GM19351 (cell line): ENCODE results near the gene SYNGR1.
"Not testable (repeated sequence)": the region's sequence is repeated elsewhere in the genome, so short reads cannot be mapped to it uniquely, and the experiment has no call there.

ENCODE experiments used
- ATAC-seq: cut with Tn5 transposase; IDR thresholded peaks from one replicate; pipeline ENCODE4 v1.9.1; 2021; ENCODE audit warnings: mild to moderate bottlenecking, moderate library complexity; ENCODE audit not compliant: unreplicated experiment

SYNGR1 gene

DNA sequence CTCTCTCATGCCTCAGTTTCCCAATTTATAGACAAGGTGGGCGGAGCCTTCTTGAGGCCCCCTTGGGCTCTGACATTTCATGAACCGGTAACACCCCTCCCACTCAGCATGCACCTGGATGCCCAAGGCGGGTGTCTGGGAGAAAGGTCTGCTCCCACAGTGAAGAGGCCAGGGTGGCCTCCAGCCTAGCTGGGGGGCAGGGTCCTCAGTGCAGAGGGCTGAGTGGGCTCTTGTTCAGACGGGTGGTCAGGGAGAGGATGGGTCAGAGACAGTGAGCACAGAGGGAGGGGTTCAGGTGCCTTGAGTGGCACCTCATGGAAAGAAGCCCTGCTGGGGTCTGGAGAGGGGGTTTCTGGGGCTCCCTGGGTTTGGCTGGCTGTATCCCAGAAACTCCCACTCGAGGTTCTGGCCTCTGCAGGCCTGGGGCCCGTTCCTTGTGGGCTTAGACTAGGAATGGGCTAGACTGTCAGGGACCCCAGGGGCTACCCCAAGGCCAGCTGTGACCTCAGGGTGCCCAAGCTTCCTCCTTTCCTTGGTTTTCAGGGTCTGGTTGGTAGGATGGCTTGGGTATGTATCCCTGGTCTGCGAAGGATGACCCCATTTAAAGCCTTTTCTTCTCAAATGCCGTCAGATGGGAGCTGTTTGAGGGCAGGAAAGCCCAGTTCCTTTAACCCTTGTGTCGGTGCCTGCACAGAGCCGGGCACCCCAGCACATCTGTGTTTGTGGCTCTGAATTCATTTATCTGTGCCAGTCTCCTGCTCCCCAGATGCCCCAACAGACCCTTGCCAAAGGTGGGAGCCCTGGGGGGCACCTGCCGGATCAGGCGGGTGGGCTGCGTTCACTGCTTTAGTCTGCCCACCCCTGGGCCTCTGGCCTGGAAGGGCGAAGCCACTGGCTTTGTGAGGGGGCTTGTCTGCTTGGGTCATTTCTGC lies 1.2 kb downstream of the SYNGR1 start:
- no peak for ATAC-seq

DNA sequence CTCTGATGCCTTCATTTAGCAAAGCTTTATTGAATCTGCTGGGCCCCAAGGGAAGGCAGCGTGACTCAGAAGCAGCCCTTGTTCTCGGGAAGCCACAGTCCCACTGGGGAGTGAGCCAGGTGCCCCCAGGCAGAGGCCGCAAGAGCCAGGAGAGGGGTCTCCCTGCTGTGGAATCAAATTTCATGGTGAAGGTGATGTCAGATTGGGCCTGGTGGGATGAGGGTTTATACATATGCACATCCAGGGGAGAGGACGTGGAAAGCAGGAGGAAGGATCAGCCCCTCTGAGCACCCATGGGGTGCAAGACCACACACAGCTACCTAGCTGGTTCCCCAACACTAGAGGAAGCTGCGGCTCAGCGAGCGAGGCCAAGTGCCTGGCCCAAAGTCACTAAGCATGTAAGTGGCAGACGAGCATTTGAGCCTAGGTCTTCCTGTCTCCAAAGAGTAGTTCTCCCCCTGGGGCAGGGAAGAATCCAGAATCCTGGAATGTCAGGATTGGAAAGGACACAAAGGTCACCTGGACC lies 2.0 kb downstream of the SYNGR1 start:
- no peak for ATAC-seq

DNA sequence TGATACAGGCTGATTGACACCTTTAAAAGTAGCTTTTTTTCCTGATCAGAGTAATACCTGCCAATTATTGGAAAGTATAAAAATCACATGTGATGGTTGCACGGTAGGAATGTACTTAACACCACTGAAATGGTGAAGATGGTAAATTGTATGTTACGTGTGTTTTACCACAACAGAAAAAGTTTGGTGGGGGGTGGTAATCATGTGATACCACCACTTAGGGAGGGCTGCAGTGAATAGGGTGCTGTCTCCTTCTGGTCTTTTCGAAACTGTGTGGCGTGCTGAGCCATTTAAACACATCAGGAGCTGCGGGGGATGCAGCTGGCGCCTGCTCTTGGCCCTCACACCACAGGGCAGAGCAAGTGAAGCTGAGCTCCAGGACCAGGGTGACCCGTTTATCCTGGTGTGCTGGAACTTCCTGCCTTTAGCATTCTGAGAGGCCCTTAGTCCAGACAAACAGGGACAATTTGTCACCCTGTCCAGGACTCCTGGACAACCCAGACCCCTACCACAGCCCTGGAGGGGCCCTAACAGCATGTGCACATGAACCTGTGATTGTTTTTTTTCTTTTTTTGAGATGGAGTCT lies 2.6 kb downstream of the SYNGR1 start:
- no peak for ATAC-seq

DNA sequence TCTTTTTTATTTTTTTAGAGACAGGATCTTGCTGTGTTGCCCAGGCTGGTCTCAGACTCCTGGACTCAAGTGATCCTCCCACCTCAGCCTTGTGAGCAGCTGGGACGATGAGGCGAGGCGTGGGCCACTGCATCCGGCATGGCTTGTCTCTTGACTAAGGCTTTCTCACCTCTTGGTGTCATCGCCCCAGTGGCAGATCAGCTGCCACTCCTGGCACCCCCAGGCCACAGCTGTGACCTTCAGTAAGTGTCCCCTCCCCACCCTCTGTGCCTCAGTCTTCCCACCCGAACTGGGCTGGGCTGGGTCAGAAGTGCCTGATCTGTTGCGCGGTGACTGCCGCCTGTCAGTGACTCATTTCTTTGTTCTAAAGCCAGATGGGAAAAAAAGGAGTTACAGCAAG lies 3.6 kb downstream of the SYNGR1 start:
- no peak for ATAC-seq

DNA sequence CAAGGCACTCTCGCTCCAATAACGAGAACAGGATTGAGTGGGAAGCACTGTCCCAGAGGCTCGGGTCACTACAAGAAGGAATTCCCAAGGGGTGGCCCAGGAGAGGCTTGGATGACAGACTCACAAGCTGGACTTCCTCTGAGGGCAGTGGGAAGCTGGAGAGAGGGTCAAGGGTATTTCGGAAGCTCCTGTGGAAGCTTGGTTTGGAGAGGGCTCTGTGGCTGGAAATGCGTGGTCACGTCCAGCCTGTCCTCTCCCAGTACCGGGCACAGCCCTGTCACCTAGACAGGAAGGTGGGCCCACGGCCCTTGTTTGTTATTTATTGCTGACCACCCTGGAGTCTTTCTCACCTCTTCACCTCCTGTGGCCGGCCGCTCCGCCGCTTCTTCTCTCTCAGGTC lies 5.3 kb downstream of the SYNGR1 start:
- no peak for ATAC-seq

DNA sequence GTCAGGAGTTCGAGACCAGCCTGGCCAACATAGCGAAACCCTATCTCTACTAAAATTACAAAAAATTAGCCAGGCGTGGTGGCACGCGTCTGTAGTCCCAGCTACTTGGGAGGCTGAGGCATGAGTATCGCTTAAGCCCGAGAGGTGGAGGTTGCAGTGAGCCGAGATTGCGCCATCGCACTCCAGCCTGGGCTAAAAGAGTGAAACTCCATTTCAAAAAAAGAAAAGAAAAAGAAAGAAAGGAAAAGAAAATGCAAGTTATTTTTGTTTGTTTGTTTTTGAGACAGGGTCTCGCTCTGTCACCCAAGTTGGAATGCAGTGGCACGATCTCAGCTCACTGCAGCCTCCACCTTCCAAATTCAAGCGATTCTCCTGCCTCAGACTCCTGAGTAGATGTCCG lies 6.0 kb downstream of the SYNGR1 start:
- ATAC-seq = not testable (repeated sequence)

DNA sequence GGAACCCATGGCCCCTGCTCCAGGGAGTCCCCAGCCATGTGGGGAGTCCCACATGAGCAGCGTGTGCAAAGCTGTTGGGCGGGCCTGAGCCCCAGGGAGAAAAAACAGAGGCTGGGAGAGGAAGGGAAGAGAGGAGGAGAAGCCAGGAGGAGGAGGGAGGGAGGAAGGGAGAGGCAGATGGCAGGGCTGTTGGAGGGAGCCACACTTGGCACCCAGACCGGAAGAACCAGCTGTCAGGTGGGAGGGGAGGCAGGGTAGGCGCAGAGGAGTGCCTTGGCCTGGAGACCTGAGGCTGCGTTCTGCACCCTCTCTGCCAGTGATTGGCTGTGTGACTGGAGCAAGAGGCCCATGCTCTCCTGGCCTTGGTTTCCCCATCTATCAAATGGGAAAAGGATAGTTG lies 6.7 kb downstream of the SYNGR1 start:
- ATAC-seq = no peak

DNA sequence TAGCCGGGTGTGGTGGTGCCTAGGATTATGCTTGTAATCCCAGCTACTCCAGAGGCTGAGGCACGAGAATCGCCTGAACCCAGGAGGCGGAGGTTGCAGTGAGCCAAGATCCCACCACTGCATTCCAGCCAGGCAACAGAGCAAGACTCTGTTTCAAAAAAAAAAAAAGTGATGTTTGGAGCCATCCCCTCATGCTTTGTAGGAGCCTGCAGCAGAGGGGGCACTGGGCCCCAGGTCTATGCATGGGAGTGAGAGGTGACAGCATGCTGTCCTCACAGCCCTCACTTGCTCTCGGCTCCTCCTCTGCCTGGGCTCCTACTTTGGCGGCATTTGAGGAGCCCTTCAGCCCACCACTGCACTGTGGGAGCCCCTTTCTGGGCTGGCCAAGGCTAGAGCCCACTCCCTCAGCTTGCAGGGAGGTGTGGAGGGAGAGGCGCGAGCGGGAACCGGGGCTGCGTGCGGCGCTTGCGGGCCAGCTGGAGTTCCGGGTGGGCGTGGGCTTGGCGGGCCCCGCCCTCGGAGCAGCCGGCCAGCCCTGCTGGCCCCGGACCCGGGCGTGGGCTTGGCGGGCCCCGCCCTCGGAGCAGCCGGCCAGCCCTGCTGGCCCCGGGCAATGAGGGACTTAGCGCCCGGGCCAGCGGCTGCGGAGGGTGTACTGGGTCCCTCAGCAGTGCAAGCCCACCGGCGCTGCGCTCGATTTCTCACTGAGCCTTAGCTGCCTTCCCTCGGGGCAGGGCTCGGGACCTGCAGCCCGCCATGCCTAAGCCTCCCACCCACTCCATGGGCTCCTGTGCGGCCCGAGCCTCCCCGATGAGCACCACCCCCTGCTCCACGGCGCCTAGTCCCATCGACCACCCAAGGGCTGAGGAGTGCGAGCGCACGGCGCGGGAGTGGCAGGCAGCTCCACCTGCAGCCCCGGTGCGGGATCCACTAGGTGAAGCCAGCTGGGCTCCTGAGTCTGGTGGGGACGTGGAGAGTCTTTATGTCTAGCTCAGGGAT lies 7.6 kb downstream of the SYNGR1 start:
- not testable (repeated sequence) for ATAC-seq

DNA sequence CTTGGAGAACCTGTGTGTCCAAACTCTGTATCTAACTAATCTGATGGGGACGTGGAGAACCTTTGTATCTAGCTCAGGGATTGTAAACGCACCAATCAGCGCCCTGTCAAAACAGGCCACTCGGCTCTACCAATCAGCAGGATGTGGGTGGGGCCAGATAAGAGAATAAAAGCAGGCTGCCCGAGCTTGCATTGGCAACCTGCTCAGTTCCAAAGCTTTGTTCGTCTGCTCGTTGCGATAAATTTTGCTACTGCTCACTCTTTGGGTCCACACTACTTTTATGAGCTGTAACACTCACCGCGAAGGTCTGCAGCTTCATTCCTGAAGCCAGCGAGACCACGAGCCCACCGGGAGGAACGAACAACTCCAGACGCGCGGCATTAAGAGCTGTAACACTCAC lies 8.4 kb downstream of the SYNGR1 start:
- not testable (repeated sequence) for ATAC-seq

DNA sequence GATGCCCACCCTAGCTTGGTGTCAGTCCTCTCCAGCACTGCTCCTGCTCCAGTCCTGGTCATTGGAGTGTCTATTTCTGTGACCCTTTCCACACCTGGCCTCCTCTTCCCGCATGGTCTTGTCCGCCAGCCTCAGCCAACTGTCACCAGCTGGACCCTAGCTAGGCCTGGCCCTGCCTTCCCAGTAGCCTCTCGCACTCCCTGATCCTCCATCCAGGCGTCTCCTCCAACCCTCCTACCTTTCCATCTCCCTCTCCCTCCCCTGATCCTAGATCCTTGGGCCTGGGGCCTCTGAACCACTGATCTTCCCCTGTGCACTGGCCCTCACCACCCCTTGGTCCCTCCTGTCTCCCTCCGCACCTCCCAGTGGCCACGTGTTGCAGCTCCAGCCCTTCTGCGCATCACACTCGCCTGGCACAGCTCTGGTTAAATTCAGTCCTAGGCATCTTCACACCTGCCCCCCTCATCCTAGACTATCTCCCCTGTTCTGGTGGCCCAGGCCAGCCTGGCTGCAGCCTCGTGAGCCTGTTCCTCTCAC lies 9.9 kb downstream of the SYNGR1 start:
- ATAC-seq = no peak

DNA sequence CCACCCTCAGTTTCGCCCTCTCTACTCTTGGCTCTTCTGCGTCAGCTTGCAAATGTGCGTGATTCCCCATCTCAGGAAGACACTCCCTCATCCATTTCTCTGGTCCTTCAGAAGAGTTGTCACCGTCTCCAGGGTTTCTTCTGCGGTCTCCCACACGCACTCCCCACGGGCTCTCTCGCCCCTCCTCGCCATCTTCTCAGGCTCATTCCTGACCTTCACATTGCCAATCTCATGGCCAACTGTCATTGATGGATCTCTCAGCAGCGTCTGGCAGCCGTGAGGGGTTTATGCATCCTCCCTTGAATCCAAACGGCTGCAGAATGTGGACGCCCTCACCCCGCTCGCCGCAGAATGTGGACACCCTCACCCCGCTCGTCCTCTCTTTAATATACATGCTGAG lies 10.5 kb downstream of the SYNGR1 start:
- ATAC-seq = no peak

DNA sequence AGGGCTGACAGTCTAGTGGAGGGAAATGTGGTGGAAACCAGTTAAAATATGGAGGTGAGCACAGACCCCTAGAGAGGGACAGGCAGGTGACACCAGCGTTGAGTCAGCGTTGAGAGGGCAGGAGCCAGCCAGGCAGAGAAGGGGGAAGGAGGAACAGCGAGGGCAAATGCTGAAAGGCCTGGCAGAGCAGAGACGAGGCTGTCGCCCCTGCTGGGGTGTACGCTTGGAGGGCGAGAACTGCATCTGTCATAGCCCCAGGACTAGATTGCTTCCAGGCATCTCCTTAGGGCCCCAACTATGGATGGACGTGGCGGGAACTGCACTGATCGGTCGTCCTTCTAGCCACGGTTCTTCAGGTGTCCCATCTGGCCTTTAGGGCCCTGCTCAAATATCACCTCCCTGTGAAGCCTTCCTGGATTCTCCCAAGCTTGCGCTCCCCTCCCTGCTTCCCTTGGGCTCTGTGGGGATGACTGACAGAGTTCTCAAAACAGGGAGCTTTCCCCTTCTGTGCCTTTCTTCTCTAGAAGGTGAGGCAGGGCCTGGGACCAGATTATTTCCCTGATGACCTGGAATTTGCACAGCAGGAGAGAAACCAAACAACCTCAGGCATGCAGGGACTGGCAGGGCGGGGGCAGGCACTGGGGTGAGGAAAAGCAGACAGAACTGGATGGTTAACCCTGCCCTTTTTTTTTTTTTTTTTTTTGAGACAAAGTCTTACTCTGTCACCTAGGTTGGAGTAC lies 11.1 kb downstream of the SYNGR1 start:
- ATAC-seq = no peak

DNA sequence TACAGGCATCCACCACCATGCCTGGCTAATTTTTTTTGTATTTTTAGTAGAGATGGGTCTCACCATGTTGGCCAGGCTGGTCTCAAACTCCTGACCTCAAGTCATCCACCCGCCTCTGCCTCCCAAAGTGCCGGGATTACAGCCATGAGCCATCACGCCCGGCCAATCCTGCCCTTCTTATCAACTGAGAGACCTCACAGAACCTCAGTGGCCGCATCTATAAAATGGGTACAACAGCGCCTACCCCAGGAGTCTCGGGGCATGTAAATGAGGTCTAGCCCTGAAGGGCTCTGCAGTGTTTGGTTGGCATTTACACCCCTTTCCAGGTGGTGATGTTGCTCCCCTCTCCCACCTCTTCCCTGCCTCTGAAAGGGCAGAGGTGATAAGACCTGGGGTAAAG lies 11.7 kb downstream of the SYNGR1 start:
- ATAC-seq = no peak

DNA sequence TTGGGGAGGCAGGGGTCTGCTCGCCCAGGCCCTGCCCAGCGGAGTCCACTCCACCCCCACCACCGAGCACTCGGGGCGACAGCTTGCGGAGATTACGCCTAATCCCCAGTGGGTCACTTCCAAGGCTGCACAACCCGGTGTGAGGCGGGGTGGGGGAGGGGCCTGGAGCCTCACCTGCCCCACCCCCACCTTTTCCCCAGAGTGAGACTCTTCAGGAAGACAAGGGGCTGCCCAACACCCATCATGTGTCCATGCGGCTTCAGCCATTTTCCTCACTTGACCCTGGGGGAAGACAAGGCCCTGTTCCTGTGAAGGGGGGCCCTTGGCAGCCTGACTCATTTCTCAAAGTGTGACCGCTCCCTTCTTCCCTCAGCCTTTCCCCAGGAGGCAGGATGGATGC lies 12.5 kb downstream of the SYNGR1 start:
- ATAC-seq = no peak

DNA sequence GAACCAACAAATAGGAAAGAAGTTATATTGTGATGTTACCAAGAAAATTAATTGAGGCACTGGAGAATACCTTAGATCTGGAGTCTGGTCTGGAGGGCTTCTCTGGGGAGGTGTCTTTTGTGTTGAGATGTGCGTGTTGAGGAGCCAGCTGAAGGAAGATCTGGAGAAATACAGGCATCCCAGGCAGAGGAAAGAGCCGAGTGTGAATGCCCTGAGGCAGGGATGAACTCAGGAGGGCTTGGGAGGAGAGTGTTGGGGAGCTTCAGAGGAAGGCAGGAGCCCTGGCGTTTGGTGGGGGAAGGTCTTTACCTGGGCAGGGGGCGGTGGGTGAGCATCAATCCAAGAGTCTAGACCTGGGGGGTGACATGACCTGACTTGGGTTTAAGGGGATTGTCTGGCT lies 13.1 kb downstream of the SYNGR1 start:
- ATAC-seq = no peak

DNA sequence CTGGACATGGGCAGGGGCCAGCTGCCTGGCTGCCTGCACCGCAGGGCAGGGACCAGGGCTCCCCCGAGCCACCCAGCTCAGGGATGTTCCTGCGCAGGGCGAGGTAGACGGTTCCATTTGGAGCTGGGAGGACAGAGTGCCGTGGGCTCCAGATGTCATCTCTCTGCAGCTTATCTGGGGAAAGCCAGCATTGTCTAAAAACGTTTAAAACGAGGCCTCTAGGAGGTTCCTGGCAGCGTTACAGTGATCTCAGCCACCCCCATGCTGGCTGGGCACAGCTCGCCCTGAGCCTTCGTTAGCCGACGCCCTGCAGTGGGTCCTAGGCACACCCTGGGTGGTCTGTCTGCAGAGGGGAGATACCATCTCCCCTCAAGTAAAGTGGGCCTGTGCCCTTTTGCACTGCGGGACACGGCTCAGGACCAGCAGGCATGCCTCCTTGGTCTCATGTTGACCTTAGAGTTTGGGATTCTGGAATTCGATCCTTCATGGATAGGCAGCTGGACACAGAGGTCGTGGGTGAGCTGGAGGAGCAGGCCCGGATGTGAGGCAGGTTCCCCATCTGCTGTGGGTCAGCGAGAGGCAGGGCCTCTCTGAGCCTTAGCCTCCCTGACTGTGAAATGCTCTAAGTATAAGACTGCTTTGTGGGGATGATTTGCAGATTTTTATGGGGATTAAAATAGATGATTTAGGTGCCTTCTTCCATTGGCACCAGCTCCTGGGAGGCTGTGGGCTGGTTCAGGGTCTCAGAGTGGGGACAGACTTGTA lies 14.1 kb downstream of the SYNGR1 start:
- no peak for ATAC-seq

DNA sequence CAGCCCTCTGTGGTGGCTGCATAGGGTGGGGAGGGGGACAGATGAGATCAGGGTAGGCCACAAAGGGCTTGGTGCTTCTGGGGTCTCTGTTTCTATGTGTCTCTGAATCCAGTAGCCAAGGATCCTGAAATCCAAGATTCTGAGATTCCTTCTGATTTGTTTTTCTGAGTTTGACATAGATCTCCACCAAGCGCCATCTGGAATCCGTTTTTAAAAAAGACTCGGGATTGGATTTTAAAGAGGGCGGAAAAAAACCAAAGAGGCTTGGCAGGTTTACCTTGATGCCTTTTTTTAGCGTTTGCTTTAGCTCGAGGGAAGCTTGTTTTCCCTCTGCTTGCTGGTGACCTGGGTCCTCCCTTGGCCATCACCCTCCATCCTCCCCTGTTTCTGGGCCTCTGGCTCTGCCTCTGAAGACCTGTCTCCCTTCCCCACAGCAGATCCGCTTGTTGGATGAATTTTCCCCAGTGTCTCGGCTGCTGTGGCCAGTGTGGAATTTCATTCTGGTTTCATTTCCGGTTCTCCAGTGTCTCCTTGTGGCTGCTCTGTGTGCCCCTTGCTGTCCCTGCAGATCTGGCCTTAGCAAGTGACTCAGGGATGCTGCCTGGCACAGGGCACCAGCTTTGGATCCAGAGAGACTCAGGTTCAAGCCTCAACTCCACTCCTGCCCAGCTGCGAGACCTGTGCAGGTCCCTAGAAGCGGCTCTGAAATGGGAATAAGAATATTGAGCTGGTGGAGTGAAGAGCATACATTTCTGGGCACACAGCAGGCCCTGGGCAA lies 15.1 kb downstream of the SYNGR1 start:
- no peak for ATAC-seq

DNA sequence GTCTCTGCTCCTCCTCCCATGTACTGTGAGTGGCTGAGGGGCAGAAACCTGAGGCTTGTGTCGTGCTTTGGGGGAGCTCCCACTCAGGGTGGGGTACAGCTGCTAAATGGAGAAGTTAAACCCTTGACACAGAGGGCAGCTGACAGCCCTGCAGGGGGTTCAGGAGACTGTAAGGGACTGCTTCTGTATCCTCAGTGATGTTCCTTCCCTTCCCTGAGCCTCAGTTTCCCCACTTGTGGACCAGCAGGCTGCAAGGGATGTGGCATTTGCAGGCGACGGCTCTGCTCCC lies 15.6 kb downstream of the SYNGR1 start:
- no peak for ATAC-seq

DNA sequence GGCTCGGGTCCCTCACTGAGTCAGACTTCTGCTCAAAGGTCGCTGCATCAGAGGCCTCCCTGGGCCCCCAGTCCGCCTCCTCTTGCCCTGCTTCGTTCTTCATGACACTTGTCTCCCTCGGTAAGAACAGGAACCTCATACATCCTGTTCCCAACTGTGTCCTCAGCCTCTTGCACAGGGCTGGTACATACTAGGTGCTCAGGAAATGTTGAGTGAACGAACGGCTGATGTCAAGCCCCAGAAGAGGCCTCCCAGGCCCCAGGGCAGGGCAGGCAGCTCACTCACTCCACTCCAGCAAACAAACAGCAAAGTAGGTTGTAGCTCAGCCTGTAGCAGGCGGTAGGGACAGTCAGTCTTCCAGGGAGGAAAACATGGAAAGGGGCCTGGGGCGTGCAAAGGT lies 17.2 kb downstream of the SYNGR1 start:
- ATAC-seq = no peak
